DOHH2 (cell line): ENCODE results near the gene DPP4.

ENCODE experiments used
- H3F3A ChIP-seq: fragments of 200-600 bp; sonication (generic), shearing (Covaris generic); 2 replicates; pipeline ENCODE4 v1.6.0; 2016; ENCODE audit warnings: antibody characterized with exemption, mild to moderate bottlenecking; ENCODE audit not compliant: control insufficient read depth, insufficient read depth
- H3K27ac ChIP-seq: fragments of 200-600 bp; sonication (generic); 2 replicates; pipeline ENCODE4 v1.5.1; 2014; ENCODE audit warnings: low read depth, mild to moderate bottlenecking, low read length, moderate library complexity
- H3K27me3 ChIP-seq: fragments of 200-600 bp; sonication (generic); 2 replicates; pipeline ENCODE4 v1.6.1; 2014; ENCODE audit warnings: mild to moderate bottlenecking, low read length, mixed read lengths; ENCODE audit not compliant: control insufficient read depth
- H3K36me3 ChIP-seq: fragments of 200-600 bp; sonication (generic); 2 replicates; pipeline ENCODE4 v1.6.1; 2014; ENCODE audit warnings: mild to moderate bottlenecking, low read length, moderate library complexity, mixed read lengths; ENCODE audit not compliant: control insufficient read depth
- H3K4me1 ChIP-seq: fragments of 200-600 bp; sonication (generic); 2 replicates; pipeline ENCODE4 v1.6.1; 2014; ENCODE audit warnings: mild to moderate bottlenecking, low read length, mixed read lengths; ENCODE audit not compliant: control insufficient read depth
- H3K4me2 ChIP-seq: fragments of 200-600 bp; sonication (generic); 2 replicates; pipeline ENCODE4 v1.6.0; 2014; ENCODE audit warnings: mild to moderate bottlenecking, low read length, moderate library complexity
- H3K4me3 ChIP-seq: fragments of 200-600 bp; sonication (generic); 2 replicates; pipeline ENCODE4 v1.5.1; 2014; ENCODE audit warnings: mild to moderate bottlenecking, low read length, mixed read lengths
- H3K79me2 ChIP-seq: fragments of 200-600 bp; sonication (generic); 2 replicates; pipeline ENCODE4 v1.6.1; 2014; ENCODE audit warnings: mild to moderate bottlenecking, low read length, mixed read lengths; ENCODE audit not compliant: control insufficient read depth
- H3K9me2 ChIP-seq: fragments of 200-600 bp; sonication (generic); replicated peaks from 2 replicates; pipeline ENCODE4 v1.6.1; 2014; ENCODE audit warnings: mild to moderate bottlenecking, low read length, mixed read lengths; ENCODE audit not compliant: control insufficient read depth
- H3K9me3 ChIP-seq: fragments of 200-600 bp; sonication (generic); 2 replicates; pipeline ENCODE4 v1.6.1; 2014; ENCODE audit warnings: antibody characterized with exemption, low read length, mixed read lengths; ENCODE audit not compliant: control insufficient read depth, insufficient read depth
- H4K20me1 ChIP-seq: fragments of 200-600 bp; sonication (generic); 2 replicates; pipeline ENCODE4 v1.6.0; 2014; ENCODE audit warnings: low read depth, mild to moderate bottlenecking, antibody characterized with exemption, low read length, moderate library complexity; ENCODE audit not compliant: control insufficient read depth, insufficient read depth
- EZH2phosphoT487 ChIP-seq: fragments of 200-600 bp; sonication (generic); IDR thresholded peaks from 2 replicates; pipeline ENCODE4 v1.6.1; 2017; ENCODE audit warnings: borderline replicate concordance, mild to moderate bottlenecking, antibody characterized with exemption, low read length, moderate library complexity, mixed read lengths
- TF ChIP-seq, protein P1 (sequence below): fragments of 200-600 bp; sonication (generic); IDR thresholded peaks from one replicate; pipeline ENCODE4 v1.5.1; 2014; ENCODE audit warnings: antibody characterized with exemption, mild to moderate bottlenecking, low read depth, low read length; ENCODE audit not compliant: poor library complexity, severe bottlenecking

Gene DPP4

DNA sequence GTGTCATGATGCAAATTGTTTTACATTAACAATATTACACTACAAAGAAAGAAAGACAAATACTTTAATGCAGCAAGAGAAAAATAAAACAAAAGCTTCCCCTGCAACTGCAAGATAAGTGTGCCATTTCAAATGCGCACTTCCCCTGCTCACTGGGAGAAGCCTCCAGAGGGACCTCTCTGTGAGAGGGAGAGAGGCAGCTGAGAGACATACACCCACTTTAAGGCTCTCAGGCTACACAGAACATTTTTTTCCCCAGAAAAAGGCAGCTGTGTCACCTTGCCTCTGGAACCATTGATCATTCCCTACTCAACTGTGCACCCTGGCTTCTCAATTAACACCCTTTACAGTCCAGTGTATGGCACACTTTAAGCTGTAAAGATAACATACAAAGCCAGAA lies 75.2 kb downstream of the DPP4 start:
- Histone ChIP-seq H3K9me2 (no peaks in the 10 kb centered on the region), H3K4me1 (no peaks in the 10 kb centered on the region), H3K79me2 (no peaks in the 10 kb centered on the region), H3K36me3 (no peaks in the 10 kb centered on the region), H3K27ac (no peak overlapping the region), H3K9me3 (no peaks in the 10 kb centered on the region), H3K4me3 (no peak overlapping the region), H3K27me3 (peaks cover 21% of the 10 kb centered on the region), H3K4me2 (no peak overlapping the region), H3F3A (no peaks in the 10 kb centered on the region), H4K20me1 (no peaks in the 10 kb centered on the region)
- TF ChIP-seq, protein P1, sequence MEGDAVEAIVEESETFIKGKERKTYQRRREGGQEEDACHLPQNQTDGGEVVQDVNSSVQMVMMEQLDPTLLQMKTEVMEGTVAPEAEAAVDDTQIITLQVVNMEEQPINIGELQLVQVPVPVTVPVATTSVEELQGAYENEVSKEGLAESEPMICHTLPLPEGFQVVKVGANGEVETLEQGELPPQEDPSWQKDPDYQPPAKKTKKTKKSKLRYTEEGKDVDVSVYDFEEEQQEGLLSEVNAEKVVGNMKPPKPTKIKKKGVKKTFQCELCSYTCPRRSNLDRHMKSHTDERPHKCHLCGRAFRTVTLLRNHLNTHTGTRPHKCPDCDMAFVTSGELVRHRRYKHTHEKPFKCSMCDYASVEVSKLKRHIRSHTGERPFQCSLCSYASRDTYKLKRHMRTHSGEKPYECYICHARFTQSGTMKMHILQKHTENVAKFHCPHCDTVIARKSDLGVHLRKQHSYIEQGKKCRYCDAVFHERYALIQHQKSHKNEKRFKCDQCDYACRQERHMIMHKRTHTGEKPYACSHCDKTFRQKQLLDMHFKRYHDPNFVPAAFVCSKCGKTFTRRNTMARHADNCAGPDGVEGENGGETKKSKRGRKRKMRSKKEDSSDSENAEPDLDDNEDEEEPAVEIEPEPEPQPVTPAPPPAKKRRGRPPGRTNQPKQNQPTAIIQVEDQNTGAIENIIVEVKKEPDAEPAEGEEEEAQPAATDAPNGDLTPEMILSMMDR = no peak
- no peak for TF ChIP-seq EZH2phosphoT487

DNA sequence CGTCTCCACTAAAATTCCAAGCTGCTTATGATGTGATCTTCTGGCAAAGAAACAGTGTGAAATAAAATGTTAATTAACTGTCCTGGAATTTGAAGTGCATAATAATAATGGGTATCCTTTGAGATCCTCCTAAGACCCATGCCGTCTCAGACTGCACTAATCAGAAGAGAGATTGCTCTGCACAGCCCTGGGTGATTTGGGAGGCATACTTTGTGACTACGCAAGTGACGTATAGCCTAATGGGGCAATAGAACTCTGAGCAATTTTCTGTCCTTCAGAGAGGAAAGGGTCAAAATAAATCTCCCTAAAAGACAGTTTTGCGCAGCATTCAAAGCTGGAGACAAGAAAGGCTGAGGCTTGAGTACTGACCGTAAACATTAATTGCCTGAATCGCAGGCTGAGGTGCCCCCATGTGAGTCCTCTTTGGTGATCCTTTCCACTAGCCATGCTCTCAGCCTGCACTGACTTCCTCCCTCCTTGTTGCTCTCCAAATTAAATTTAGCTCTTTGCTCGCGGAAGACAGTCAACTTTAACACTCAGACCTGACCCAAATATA lies 76.0 kb downstream of the DPP4 start:
- Histone ChIP-seq H3F3A (no peaks in the 10 kb centered on the region), H3K36me3 (no peaks in the 10 kb centered on the region), H3K4me2 (no peak overlapping the region), H3K27me3 (peaks cover 25% of the 10 kb centered on the region), H3K27ac (no peak overlapping the region), H3K4me1 (no peaks in the 10 kb centered on the region), H4K20me1 (no peaks in the 10 kb centered on the region), H3K9me3 (no peaks in the 10 kb centered on the region), H3K9me2 (no peaks in the 10 kb centered on the region), H3K4me3 (no peak overlapping the region), H3K79me2 (no peaks in the 10 kb centered on the region)
- TF ChIP-seq, protein P1 = no peak
- no peak for TF ChIP-seq EZH2phosphoT487

DNA sequence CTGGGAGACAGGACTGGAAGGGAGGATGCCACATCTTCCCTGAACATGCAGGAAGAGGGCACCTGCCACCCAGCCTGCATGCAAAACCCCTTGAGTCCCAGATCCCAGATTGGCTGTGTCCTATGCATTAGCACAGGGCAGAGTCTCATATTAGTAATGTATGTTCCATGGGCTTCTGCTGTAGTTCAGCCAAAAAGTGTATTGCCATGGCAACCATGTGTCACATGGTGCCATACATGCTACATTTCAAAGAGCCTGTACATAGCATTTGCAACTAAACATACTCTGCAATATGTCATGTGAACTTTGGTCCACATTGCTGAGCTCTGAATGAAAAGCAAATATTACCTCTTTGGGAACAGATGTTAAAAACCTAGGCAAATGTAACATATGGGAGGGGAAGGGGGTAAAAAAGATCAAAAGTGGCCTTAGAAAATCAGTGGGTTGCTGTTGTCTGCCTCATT lies 78.4 kb downstream of the DPP4 start:
- Histone ChIP-seq H3K27ac (no peak overlapping the region), H3K9me3 (no peaks in the 10 kb centered on the region), H3K9me2 (no peaks in the 10 kb centered on the region), H3K4me3 (no peak overlapping the region), H3K4me1 (peaks cover 9% of the 10 kb centered on the region), H3K36me3 (no peaks in the 10 kb centered on the region), H3F3A (no peaks in the 10 kb centered on the region), H4K20me1 (no peaks in the 10 kb centered on the region), H3K79me2 (no peaks in the 10 kb centered on the region), H3K27me3 (peaks cover 35% of the 10 kb centered on the region), H3K4me2 (no peak overlapping the region)
- no peak for TF ChIP-seq EZH2phosphoT487
- TF ChIP-seq, protein P1 = no peak
